ENCODE data around the gene OR2AG1.
A peak's percentile ranks its signal among the peaks of the same experiment; 100 is the strongest.

The OR2AG1 gene

GRCh38 chr11:6771926-6772893 is 10.6 kb upstream of the OR2AG1 start, which contains the start of gene OR2AG2:
TSS of gene OR2AG2 (minus strand) at chr11:6771976. CDS start at chr11:6768957, 3,019 bp downstream.
- TF ChIP-seq POLR2A (IDR thresholded peaks at IDR 0.05; ENCODE audit: extremely low read depth, insufficient read length) (no peak), CTCF (IDR thresholded peaks at IDR 0.05; ENCODE audit: low read depth, low read length) (no peak), MYC (IDR thresholded peaks at IDR 0.05; ENCODE audit: low read depth, low read length) (no peak), MAX (IDR thresholded peaks at IDR 0.05; ENCODE audit: low read depth, low read length) (no peak)
- H3K4me3 ChIP-seq (ENCODE audit: low read depth, low read length): no peak within 1 kb of the TSS
- peak; percentile 59 for DNase-seq (ENCODE audit: low read depth)

- no peak for DNase-seq (ENCODE audit: low read depth)
- TF ChIP-seq CTCF (IDR thresholded peaks at IDR 0.05; ENCODE audit: low read depth, low read length) (no peak), POLR2A (IDR thresholded peaks at IDR 0.05; ENCODE audit: extremely low read depth, insufficient read length) (no peak), MAX (IDR thresholded peaks at IDR 0.05; ENCODE audit: low read depth, low read length) (no peak), MYC (IDR thresholded peaks at IDR 0.05; ENCODE audit: low read depth, low read length) (no peak)
- no peak overlapping the region for H3K4me3 ChIP-seq (ENCODE audit: low read depth, low read length)
Observed at GRCh38 chr11:6778518-6778917, 4.3 kb upstream of the OR2AG1 start.

GRCh38 chr11:6780829-6781228 is 2.0 kb upstream of the OR2AG1 start:
- no peak for DNase-seq (ENCODE audit: low read depth)

GRCh38 chr11:6790546-6790945 is 7.7 kb downstream of the OR2AG1 start:
- DNase-seq (ENCODE audit: low read depth): no peak
- TF ChIP-seq POLR2A (IDR thresholded peaks at IDR 0.05; ENCODE audit: extremely low read depth, insufficient read length) (no peak), MYC (IDR thresholded peaks at IDR 0.05; ENCODE audit: low read depth, low read length) (no peak), CTCF (IDR thresholded peaks at IDR 0.05; ENCODE audit: low read depth, low read length) (no peak)

More at GRCh38 chr11:6780829-6781228, 2.0 kb upstream of the OR2AG1 start:
- no peak overlapping the region for H3K4me3 ChIP-seq (ENCODE audit: low read depth, low read length)
- no peak for TF ChIP-seq MAX (IDR thresholded peaks at IDR 0.05; ENCODE audit: low read depth, low read length)
- TF ChIP-seq MYC (IDR thresholded peaks at IDR 0.05; ENCODE audit: low read depth, low read length): no peak
- no peak for TF ChIP-seq CTCF (IDR thresholded peaks at IDR 0.05; ENCODE audit: low read depth, low read length)
- no peak for TF ChIP-seq POLR2A (IDR thresholded peaks at IDR 0.05; ENCODE audit: extremely low read depth, insufficient read length)

GRCh38 chr11:6794639-6795038 is 11.8 kb downstream of the OR2AG1 start:
- TF ChIP-seq MYC (IDR thresholded peaks at IDR 0.05; ENCODE audit: low read depth, low read length) (no peak), POLR2A (IDR thresholded peaks at IDR 0.05; ENCODE audit: extremely low read depth, insufficient read length) (no peak), MAX (IDR thresholded peaks at IDR 0.05; ENCODE audit: low read depth, low read length) (no peak), CTCF (IDR thresholded peaks at IDR 0.05; ENCODE audit: low read depth, low read length) (no peak)
- no peak overlapping the region for H3K4me3 ChIP-seq (ENCODE audit: low read depth, low read length)
- no peak for DNase-seq (ENCODE audit: low read depth)

More at GRCh38 chr11:6790546-6790945, 7.7 kb downstream of the OR2AG1 start:
- no peak overlapping the region for H3K4me3 ChIP-seq (ENCODE audit: low read depth, low read length)
